Upper lobe of left lung (tissue), 4 donors: ENCODE measurements around the gene CDKL4.

Experiments used
- POLR2A ChIP-seq, 4 donors: fragments of 450-650 bp; IDR thresholded peaks; one replicate each; pipeline ENCODE4 v1.5.1; 2016 to 2017; ENCODE audit warnings: antibody characterized with exemption in 4 of 4, mild to moderate bottlenecking in 2 of 4
- TF ChIP-seq, protein P1 (sequence below), 6 experiments: fragments of 450-650 bp in 4 of 6; fragments of 200-600 bp in 2 of 6; sonication (generic) in 2 of 6; IDR thresholded peaks; one replicate each; pipeline ENCODE4 v1.5.1; 2016 to 2019; ENCODE audit warnings: antibody characterized with exemption in 6 of 6

DNA sequence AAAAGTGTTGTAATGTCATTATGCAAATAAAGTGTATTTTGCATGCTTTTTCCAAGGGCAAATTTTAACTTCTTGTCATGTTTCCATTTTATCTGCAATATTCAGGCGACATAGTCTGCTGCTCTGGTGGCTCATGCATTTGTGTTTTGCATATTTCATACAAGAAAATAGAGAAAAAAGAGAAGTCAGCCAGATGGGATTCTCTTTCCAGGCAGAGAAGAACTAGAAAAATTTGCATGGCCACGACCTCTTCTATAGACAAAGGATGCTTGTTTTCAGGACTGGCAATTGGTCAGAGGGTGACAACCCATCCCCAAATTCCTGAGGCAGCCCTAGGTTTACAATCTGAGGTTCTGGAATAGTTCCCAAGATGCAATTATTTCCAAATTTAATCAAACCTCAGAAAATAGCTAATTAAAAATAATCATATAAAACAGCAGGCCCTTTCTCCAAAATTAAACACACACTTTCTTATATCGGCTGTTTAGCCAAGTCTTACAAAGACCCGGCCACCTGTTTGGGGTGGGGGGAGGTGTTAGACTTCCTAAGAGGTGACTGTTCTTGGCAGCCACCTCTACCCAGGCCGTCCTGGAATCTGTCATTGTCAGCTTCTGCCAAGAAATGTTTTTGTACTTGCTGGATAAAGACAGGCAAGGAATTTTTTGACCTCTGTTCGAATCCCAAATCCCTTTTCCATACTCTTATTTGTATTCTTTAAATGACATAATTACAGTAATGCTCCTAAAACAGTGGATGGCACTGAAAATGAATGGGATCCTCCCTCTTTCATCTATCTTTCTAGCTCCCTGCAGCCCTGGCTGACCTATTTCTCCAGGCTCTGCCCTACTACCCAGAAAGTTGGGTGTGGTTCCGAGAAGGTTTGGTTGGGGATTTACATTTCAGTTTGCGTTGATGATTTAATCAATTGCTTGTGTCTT, 102.2 kb downstream of the CDKL4 start:
- TF ChIP-seq, protein P1, sequence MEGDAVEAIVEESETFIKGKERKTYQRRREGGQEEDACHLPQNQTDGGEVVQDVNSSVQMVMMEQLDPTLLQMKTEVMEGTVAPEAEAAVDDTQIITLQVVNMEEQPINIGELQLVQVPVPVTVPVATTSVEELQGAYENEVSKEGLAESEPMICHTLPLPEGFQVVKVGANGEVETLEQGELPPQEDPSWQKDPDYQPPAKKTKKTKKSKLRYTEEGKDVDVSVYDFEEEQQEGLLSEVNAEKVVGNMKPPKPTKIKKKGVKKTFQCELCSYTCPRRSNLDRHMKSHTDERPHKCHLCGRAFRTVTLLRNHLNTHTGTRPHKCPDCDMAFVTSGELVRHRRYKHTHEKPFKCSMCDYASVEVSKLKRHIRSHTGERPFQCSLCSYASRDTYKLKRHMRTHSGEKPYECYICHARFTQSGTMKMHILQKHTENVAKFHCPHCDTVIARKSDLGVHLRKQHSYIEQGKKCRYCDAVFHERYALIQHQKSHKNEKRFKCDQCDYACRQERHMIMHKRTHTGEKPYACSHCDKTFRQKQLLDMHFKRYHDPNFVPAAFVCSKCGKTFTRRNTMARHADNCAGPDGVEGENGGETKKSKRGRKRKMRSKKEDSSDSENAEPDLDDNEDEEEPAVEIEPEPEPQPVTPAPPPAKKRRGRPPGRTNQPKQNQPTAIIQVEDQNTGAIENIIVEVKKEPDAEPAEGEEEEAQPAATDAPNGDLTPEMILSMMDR (IDR thresholded peaks at IDR 0.05) = no peak
- no peak for TF ChIP-seq POLR2A (IDR thresholded peaks at IDR 0.05)
